ENCODE measurements around the gene BCAS3.
A peak's percentile ranks its signal among the peaks of the same experiment; 100 is the strongest.

BCAS3 gene

GRCh38 chr17:61409301-61410112 is 731.9 kb downstream of the BCAS3 start:
- no peak for DNase-seq (ENCODE audit: low read depth, low spot score)

GRCh38 chr17:61410141-61411010 is 732.7 kb downstream of the BCAS3 start:
- DNase-seq (ENCODE audit: low read depth, low spot score): no peak

GRCh38 chr17:61411011-61411260 is 733.3 kb downstream of the BCAS3 start:
- no peak for DNase-seq (ENCODE audit: low read depth, low spot score)

GRCh38 chr17:61411261-61412142 is 733.9 kb downstream of the BCAS3 start:
- no peak for DNase-seq (ENCODE audit: low read depth, low spot score)

GRCh38 chr17:61412143-61412859 is 734.6 kb downstream of the BCAS3 start:
- peak; percentile 67 for DNase-seq (ENCODE audit: low read depth, low spot score)

GRCh38 chr17:61412860-61413660 is 735.4 kb downstream of the BCAS3 start:
- DNase-seq (ENCODE audit: low read depth, low spot score): no peak

GRCh38 chr17:61413661-61414126 is 736.0 kb downstream of the BCAS3 start:
- DNase-seq (ENCODE audit: low read depth, low spot score): no peak

GRCh38 chr17:61414141-61414935 is 736.7 kb downstream of the BCAS3 start:
- no peak for DNase-seq (ENCODE audit: low read depth, low spot score)

GRCh38 chr17:61414936-61415251 is 737.2 kb downstream of the BCAS3 start:
- DNase-seq (ENCODE audit: low read depth, low spot score): no peak

- DNase-seq (ENCODE audit: low read depth, low spot score): no peak
These were observed 737.9 kb downstream of the BCAS3 start for GRCh38 chr17:61415374-61416210.

GRCh38 chr17:61416211-61416539 is 738.5 kb downstream of the BCAS3 start:
- no peak for DNase-seq (ENCODE audit: low read depth, low spot score)

- peak; percentile 59 for DNase-seq (ENCODE audit: low read depth, low spot score)
These were observed 739.1 kb downstream of the BCAS3 start for GRCh38 chr17:61416540-61417363.

- no peak for DNase-seq (ENCODE audit: low read depth, low spot score)
These were observed 740.8 kb downstream of the BCAS3 start for GRCh38 chr17:61418449-61418848.

GRCh38 chr17:61419496-61420046 is 741.9 kb downstream of the BCAS3 start:
- DNase-seq (ENCODE audit: low read depth, low spot score): no peak

GRCh38 chr17:61420052-61420451 is 742.4 kb downstream of the BCAS3 start:
- no peak for DNase-seq (ENCODE audit: low read depth, low spot score)

- DNase-seq (ENCODE audit: low read depth, low spot score): no peak
These were observed 743.2 kb downstream of the BCAS3 start for GRCh38 chr17:61420745-61421398.

- no peak for DNase-seq (ENCODE audit: low read depth, low spot score)
These were observed 743.8 kb downstream of the BCAS3 start for GRCh38 chr17:61421460-61421859.

Data from smooth muscle cell of the brain vasculature (primary cell).